ENCODE results near the gene RAP1A.
A peak's percentile ranks its signal among the peaks of the same experiment; 100 is the strongest.

Gene RAP1A

DNA sequence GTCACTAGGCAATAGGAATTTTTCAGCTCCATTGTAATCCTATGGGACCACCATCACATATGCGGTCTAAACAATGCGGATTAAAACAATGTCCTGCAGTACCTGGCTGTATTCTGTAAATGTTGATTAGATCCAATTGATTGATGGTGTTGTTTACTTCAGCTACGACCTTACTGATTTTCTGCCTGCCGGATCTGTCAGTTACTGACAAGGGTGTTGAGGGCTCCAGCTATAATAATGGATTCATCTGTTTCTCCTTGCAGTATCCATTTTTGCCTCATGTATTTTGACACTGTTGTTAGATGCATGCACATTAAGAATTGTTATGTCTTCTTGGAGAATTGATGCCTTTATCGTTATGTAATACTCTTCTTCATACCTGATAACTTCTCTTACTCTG, 39.0 kb downstream of the RAP1A start:
- no peak for TF ChIP-seq CTCF (IDR thresholded peaks at IDR 0.05)
- Histone ChIP-seq H3K36me3 (no peaks in the 10 kb centered on the region), H3K9me3 (no peaks in the 10 kb centered on the region), H3K27ac (peak overlapping the region; percentile 3 to 26), H3K27me3 (no peaks in the 10 kb centered on the region), H3K4me3 (no peak overlapping the region), H3K4me1 (peaks cover 0 to 78% (median 28%) of the 10 kb centered on the region in 4 donors)
- DNase-seq: no peak
- intact Hi-C loops (cut with DNase I; ENCODE audit: low total_unique reads): no loop called here

- no peaks in the 10 kb centered on the region for H3K9me3 ChIP-seq
- no peaks in the 10 kb centered on the region for H3K36me3 ChIP-seq
- H3K4me1 ChIP-seq: peaks cover 0 to 80% (median 32%) of the 10 kb centered on the region in 4 donors
- peak overlapping the region; percentile 12 to 51 for H3K27ac ChIP-seq
- intact Hi-C loops (cut with DNase I; ENCODE audit: low total_unique reads): no loop called here
- no peak for TF ChIP-seq CTCF (IDR thresholded peaks at IDR 0.05)
- DNase-seq: no peak
- H3K27me3 ChIP-seq: no peaks in the 10 kb centered on the region
- no peak overlapping the region for H3K4me3 ChIP-seq
Observed at GRCh38 chr1:111660204-111661150, 40.9 kb downstream of the RAP1A start.

DNA sequence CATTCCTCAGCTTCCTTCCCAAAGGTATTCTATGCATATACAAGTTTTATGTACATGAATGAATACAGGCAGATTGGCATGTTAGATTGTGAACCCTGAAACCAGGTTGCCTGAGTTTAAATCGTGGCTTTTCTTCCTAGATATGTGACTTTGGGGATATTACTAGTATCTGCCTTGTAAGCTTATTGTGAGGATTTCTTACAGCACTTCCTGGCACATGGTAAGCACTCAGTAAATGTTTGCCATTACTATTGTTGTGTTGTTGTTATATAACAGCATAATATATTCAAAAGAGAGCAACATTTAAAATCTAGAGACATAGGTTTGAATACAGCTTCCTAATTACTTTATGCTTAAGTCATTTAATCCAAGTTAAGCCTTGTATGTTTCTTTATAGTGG, 45.1 kb downstream of the RAP1A start:
- TF ChIP-seq CTCF (IDR thresholded peaks at IDR 0.05): no peak
- Histone ChIP-seq H3K27ac (peak overlapping the region in 1 of 2 donors; percentile 29), H3K27me3 (no peaks in the 10 kb centered on the region), H3K4me1 (peaks cover 0 to 74% (median 34%) of the 10 kb centered on the region in 4 donors), H3K4me3 (no peak overlapping the region), H3K9me3 (no peaks in the 10 kb centered on the region), H3K36me3 (no peaks in the 10 kb centered on the region)
- no peak for DNase-seq
- intact Hi-C loops (cut with DNase I; ENCODE audit: low total_unique reads): no loop called here

GRCh38 chr1:111665497-111665896, 45.9 kb downstream of the RAP1A start:
- no peak for DNase-seq
- no peak overlapping the region for H3K4me3 ChIP-seq
- no peaks in the 10 kb centered on the region for H3K36me3 ChIP-seq
- H3K27me3 ChIP-seq: no peaks in the 10 kb centered on the region
- H3K27ac ChIP-seq: peak overlapping the region in 1 of 2 donors; percentile 29
- TF ChIP-seq CTCF (IDR thresholded peaks at IDR 0.05): no peak
- intact Hi-C loops (cut with DNase I; ENCODE audit: low total_unique reads): no loop called here
- H3K4me1 ChIP-seq: peaks cover 0 to 74% (median 34%) of the 10 kb centered on the region in 4 donors
- H3K9me3 ChIP-seq: no peaks in the 10 kb centered on the region

DNA sequence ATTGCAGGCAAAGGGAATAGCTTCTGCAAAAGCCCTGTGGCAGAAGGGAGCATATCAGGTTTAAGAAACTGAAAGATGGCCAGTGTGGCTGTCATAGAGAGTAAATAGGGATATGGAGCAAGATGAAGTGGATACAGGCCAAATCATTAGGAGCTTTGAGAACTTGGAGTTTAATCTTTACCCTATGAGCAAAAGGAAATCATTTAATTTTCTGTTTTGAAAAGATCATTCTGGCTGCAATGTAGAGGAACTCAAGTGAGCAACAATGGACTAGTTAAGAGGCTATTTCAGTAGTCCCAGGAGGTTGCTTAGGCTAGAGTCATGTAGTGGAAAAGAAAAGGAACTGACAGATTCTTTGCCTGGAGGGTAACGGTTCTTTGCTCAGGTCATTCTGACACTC, 47.2 kb downstream of the RAP1A start:
- no peak for DNase-seq
- H3K9me3 ChIP-seq: no peaks in the 10 kb centered on the region
- H3K27ac ChIP-seq: peak overlapping the region; percentile 1 to 44
- intact Hi-C loops (cut with DNase I; ENCODE audit: low total_unique reads): no loop called here
- H3K4me1 ChIP-seq: peaks cover 0 to 76% (median 26%) of the 10 kb centered on the region in 4 donors
- TF ChIP-seq CTCF (IDR thresholded peaks at IDR 0.05): no peak
- H3K36me3 ChIP-seq: no peaks in the 10 kb centered on the region
- no peak overlapping the region for H3K4me3 ChIP-seq
- H3K27me3 ChIP-seq: no peaks in the 10 kb centered on the region

Data from tibial artery (tissue), 4 donors.